Activated CD4-positive, CD25-positive, alpha-beta regulatory T cell (primary cell): ENCODE measurements around the gene YWHAE.
"Not testable (repeated sequence)": the region's sequence is repeated elsewhere in the genome, so short reads cannot be mapped to it uniquely, and the experiment has no call there.

Source experiments
- DNase-seq, 4 experiments: peaks; one replicate each; lab custom pipeline; 2025; lab: John Stamatoyannopoulos, UW

YWHAE gene

DNA sequence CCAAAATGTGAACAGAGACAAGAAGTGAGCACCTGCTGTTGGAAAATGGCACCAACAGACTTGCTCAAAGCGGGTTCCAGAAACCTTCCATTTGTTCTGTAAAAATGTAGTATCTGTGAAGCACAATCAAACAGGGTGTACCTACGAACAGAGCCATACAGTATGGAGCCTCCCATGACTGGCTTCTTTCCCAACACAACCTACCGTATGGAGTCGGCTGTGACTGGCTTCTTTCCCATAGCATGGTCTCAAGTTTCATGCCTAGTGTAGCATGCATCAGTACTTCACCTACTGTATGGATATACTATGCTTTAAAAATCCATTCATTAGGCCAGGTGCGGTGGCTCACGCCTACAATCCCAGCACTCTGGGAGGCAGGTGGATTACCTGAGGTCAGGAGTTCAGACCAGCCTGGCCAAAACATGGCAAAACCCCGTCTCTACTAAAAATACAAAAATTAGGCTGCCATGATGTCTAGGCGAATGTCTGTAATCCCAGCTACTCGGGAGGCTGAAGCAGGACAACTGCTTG is 26.2 kb downstream of the YWHAE start:
- no peak for DNase-seq

DNA sequence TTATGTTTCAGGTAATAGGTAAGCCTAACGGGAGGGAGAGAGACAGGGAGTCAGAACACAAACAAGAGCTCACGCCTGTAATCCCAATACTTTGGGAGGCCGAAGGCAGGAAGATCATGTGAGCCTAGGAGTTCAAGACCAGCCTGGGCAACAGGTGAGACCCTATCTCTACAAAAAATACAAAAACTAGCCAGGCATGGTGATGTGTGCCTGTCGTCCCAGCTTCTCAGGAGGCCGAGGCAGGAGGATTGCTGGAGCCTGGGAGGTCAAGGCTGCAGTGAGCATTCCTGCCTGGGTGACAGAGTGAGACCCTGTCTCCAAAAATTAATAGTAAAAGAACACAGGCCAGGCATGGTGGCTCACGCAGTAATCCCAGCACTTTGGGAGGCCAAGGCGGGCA is 27.4 kb downstream of the YWHAE start:
- no peak for DNase-seq

DNA sequence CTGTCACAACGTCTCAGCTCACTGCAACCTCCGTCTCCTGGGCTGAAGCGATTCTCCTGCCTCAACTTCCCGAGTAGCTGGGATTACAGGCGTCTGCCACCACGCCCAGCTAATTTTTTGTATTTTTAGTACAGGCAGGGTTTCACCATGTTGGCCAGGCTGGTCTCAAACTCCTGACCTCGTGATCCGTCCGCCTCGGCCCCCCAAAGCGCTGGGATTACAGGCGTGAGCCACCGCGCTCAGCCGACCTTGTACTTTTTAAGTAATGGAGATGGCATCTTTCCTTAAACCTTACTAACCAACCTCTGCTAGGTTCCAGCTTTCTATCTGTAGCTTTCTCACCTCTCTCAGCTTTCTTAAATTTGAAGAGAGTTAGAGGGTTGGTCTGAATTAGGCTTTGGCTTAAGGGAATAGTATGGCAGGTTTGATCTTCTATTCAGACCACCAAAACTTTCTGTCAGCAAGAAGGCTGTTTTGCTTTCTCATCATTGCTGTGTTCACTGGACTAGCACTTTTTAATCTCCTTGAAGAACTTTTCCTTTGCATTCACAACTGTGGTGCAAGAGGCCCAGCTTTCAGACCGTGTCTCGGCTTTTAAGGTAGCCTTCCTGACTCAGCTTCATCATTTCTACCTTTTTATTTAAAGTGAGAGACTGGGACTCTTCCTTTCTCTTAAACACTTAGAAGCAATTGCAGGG is 28.0 kb downstream of the YWHAE start:
- DNase-seq, result no peak

GRCh38 chr17:1368588-1368987 is 31.4 kb downstream of the YWHAE start:
- DNase-seq, result no peak

DNA sequence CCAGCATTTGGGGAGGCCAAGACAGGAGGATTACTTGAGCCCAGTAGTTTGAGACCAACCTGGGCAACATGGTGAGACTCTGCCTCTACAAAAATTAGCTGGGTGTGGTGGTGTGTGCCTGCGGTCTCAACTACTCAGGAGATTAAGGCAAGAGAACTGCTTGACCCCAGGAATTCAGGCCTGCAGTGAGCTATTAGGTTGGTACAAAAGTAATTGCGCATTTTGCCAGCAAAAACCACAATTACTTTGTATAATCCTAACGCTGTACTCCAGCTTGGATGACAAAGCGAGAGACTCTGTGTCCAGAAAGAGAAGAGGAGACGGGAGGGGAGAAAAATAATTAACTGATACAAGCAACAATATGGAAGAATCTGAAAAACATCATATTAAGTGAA is 32.7 kb downstream of the YWHAE start:
- no peak for DNase-seq

DNA sequence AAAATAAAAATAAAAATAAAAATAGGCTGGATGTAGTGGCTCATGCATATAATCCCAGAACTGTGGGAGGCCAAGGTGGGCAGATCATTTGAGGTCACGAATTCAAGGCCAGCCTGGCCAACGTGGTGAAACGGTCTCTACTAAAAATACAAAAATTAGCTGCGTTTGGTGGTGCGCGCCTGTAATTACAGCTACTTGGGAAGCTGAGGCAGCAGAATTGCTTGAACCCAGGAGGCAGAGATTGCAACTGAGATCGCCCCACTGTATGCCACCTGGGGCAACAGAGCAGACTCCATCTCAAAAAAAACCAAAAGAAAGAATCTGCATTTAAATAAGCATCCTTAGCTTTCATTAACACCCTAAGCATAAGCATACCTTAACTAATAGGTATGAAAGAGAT is 33.8 kb downstream of the YWHAE start:
- DNase-seq, result no peak

DNA sequence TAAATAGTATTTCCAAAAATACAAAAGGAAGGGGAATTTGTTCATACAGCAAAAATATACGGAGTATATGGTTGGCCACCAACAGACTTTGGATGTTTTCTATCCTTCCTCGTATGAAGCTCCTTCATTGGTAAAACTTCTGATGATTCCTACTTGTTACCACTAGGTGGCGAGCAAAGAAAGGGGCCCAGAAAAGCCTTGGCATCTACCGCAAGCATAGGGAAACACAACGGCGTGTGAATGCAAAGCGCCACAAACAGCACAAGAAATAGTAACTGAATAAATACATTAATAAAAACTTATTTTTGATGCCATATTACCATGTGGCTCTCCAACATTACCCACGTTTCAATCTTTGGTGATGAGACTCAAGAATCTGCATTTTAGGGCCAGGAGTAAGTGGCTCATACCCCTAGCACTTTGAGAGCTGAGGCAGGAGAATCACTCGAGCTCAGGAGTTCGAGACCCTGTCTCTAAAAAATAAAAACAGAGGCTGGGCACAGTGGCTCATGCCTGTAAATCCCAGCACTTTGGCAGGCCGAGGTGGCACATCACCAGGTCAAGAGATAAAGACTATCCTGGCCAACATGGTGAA is 34.5 kb downstream of the YWHAE start:
- peak in 2 of 4 experiments; percentile 22 to 28 for DNase-seq

GRCh38 chr17:1362964-1363363 is 37.1 kb downstream of the YWHAE start:
- no peak for DNase-seq

DNA sequence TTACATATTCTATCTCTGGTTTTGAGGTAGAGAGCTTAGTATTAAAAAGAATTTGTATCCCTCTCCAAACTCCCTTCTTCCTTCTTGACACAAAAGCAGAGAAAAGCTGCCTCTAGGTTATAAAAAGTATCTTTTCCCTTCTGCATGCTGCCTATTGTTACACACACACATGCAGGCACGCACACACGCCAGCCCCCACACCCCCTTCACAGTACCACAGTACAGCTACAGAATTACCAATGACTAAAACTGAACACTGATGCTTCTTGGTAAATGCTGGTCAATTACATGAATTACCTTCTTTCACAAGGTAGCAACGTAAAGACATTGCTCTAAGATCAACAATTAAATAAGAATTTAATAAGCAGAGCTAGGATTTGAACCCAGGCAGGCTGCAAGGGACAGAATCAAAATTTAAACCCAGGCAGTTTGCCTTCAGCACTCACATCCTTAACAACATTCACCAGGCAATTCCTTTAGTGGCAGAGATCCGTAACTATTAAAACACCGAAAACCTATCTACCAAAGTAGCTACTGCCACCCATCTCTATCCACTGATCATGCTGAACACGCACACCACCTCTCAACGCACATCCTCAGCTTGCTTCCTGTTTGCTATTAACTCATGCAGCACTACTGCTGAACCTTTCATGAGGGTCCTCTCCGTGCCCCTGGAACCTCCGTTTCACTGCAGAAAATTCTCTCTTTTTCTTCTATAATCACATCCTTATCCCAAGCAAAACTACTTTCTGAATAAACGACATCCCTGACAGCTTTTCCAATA is 37.8 kb downstream of the YWHAE start:
- DNase-seq, result peak in 1 of 4 experiments; percentile 3

DNA sequence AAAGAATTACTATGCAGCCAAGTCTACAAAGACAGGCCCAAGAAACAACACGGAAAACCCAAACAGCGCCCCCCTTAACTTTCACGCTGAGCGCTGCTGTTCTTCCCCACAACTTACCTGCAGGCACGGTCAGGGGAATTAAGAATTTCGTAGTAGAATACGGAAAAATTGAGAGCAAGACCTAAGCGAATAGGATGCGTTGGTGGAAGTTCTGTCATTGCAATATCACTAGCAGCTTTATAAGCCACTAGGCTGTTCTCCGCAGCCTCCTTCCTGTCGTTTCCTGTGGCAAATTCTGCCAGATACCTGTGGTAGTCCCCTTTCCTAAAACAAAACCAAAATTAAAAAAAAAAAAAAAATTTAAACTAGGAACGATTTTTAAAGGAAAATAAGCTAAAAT is 39.0 kb downstream of the YWHAE start:
- no peak for DNase-seq

GRCh38 chr17:1360315-1360714 is 39.7 kb downstream of the YWHAE start:
- DNase-seq, result not testable (repeated sequence)

DNA sequence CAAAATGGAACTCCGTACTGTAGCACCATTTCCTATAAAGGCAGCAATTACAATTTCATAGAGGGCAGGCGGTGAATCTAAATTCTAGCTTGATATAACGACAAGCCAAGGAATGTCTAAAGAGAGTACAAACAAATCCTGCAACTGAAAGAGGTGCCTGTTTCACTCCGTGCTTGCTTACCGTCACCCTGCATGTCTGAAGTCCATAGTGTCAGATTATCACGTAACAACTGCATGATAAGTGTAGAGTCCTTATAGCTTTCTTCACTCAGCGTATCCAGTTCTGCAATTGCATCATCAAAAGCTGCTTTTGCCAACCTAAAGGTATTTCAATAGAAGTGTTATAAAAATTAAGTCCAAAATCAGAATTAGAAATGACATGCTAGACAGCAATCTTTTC is 46.0 kb downstream of the YWHAE start:
- no peak for DNase-seq

DNA sequence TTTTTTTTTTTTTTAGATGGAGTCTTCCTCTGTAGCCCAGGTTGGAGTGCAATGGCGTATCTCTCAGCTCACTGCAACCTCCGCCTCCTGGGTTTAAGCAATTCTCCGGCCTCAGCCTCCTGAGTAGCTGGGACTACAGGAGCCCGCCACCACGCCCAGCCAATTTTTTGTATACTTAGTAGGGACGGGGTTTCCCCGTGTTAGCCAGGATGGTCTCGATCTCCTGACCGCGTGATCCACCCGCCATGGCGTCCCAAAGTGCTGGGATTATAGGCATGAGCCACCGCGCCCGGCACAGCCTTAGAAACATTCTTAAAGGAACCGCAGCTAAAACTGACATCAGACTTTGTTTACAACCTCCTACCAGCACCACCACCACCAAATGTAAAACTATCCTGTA is 47.5 kb downstream of the YWHAE start:
- not testable (repeated sequence) for DNase-seq

GRCh38 chr17:1351971-1352370 is 48.1 kb downstream of the YWHAE start:
- no peak for DNase-seq

GRCh38 chr17:1351275-1351674 is 48.7 kb downstream of the YWHAE start:
- DNase-seq, result no peak

DNA sequence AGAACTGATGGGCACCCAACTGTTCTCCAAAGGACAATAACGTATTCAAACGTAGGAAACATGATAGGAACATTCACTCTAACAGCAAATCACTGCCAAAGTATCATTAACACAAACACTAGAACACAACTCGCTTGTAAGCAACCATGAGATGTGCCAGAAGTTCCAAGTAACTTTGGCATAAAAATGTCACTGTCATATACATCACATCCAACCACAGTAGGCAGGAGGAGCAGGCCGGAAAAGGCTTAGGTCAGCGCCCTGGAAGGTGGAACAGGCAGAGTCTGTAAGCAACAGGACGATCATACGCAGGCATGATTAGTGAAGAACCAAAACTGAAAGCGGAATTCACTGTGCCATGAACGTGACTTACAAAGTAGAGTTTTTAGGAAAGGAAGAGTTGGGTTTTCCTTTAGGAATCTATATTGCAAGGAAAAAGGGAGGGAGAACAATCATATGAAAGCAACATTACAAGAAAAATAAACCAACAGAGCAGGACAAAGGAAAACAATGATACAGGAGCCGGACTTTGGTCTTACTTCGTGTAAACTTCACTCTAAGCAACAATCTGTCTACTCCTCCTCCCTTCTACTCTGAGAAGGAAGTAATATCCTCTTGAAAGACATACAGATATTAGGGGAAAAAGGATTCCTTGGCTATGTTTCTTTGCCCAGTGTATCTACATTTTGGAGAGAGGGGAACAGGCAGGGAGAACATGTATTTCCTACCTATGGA is 52.3 kb downstream of the YWHAE start:
- no peak for DNase-seq

GRCh38 chr17:1344521-1344920 is 55.5 kb downstream of the YWHAE start:
- no peak for DNase-seq

DNA sequence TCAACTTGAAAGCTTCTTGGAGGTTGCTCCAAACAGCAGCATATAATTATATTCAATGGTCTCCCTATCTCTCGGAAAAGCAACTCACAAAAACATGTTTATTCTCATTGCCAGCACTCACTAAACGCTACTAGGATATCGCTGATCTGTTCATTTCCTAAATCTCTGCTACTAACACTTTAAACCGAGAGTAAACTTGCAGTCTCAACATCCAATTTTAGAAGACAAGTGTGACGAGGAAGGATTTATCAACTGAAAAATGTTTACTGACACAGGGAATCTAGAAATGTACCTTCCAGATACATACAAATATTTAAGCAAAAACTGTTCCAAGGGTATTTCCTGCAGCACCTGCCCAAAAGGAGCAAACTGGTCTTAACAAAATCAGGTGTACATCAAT is 56.5 kb downstream of the YWHAE start:
- DNase-seq, result no peak

DNA sequence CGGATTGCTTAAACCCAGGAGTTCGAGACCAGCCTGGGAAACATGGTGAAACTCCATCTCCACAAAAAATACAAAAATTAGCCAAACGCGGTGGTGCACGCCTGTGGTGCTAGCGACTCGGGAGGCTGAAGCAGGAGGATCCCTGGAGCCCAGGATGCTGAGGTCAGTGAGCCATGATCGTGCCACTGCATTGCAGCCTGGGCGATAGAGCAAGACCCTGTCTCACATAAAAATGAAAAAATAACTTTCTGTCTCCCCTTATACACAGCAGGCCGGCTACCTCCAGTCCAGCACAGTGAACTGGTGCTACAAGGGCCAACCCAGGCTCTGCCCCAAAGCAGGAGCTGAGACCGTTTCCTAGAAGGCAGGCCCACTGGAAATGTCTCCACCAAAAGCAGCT is 59.7 kb downstream of the YWHAE start:
- DNase-seq, result no peak

GRCh38 chr17:1331708-1332107 is 68.3 kb downstream of the YWHAE start:
- DNase-seq, result no peak

- no peak for DNase-seq
Observed at GRCh38 chr17:1329745-1330343, 70.2 kb downstream of the YWHAE start.

DNA sequence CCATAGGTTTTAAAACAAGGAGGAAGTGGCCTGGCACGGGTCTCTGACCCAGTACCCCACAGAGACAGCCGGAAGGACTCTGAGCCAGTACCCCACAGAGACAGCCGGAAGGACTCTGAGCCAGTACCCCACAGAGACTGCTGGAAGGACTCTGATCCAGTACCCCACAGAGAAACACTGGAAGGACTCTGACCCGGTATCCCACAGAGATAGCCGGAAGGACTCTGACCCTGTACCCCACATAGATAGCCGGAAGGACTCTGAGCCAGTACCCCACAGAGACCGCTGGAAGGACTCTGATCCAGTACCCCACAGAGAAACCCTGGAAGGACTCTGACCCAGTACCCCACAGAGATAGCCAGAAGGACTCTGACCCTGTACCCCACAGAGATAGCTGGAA is 71.6 kb downstream of the YWHAE start:
- no peak for DNase-seq
